Neural cell (in vitro differentiated cells): ENCODE measurements around the gene KRT85.

Source experiments
- CTCF ChIP-seq: fragments of 450-650 bp; IDR thresholded peaks from 2 replicates; pipeline ENCODE4 v1.5.1; 2014; ENCODE audit warnings: antibody characterized with exemption, mild to moderate bottlenecking, moderate library complexity; ENCODE audit not compliant: poor library complexity, severe bottlenecking
- EP300 ChIP-seq: fragments of 450-650 bp; conservative IDR thresholded peaks from 2 replicates; pipeline ENCODE4 v1.6.1; 2014; ENCODE audit warnings: antibody characterized with exemption, mild to moderate bottlenecking, moderate library complexity; ENCODE audit not compliant: poor library complexity, severe bottlenecking
- EZH2 ChIP-seq: fragments of 200-600, 300-800 bp; shearing (Covaris generic), sonication (generic); IDR thresholded peaks from 2 replicates; pipeline ENCODE4 v1.6.1; 2014; ENCODE audit warnings: antibody characterized with exemption, low read length, borderline replicate concordance, mild to moderate bottlenecking; ENCODE audit not compliant: insufficient read depth, poor library complexity, severe bottlenecking
- POLR2AphosphoS5 ChIP-seq: IDR thresholded peaks from 2 replicates; pipeline ENCODE4 v1.6.1; 2012
- RAD21 ChIP-seq: fragments of 450-650 bp; conservative IDR thresholded peaks from 2 replicates; pipeline ENCODE4 v1.6.1; 2014; ENCODE audit warnings: antibody characterized with exemption, mild to moderate bottlenecking, moderate library complexity
- TAF1 ChIP-seq: IDR thresholded peaks from 2 replicates; pipeline ENCODE4 v1.6.1; 2012; ENCODE audit warnings: low read depth

- TF ChIP-seq CTCF (no peak), RAD21 (no peak), EZH2 (no peak), TAF1 (no peak), EP300 (no peak), POLR2AphosphoS5 (no peak)
Observed at GRCh38 chr12:52400906-52401305, 33.6 kb upstream of the KRT85 start.
